Hepatocyte (in vitro differentiated cells): ENCODE results near the gene PPP1R1B.

Source experiments
- EZH2 ChIP-seq: fragments of 200-600 bp; sonication (generic); IDR thresholded peaks from 2 replicates; pipeline ENCODE4 v1.6.1; 2016; ENCODE audit warnings: antibody characterized with exemption, mild to moderate bottlenecking, borderline replicate concordance
- TF ChIP-seq, protein P1 (sequence below): fragments of 200-600 bp; sonication (generic); IDR thresholded peaks from 2 replicates; pipeline ENCODE4 v1.5.1; 2016; ENCODE audit warnings: antibody characterized with exemption, mild to moderate bottlenecking; ENCODE audit not compliant: poor library complexity

DNA sequence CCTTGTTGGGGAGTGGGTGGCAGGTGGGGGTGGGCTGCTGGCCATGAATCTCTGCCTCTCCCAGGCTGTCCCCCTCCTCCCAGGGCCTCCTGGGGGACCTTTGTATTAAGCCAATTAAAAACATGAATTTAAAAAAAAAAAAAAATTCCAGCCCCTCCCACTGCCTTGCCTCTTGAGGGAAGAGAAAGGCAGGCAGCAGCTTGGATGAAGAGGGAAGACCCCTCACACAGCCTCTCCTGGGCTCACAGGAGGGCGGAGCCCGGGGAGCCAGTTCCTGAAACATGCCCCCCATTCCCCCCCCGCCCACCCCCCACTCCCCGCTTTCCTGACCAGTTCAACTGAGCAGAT, 36.6 kb downstream of the PPP1R1B start:
- TF ChIP-seq, protein P1, sequence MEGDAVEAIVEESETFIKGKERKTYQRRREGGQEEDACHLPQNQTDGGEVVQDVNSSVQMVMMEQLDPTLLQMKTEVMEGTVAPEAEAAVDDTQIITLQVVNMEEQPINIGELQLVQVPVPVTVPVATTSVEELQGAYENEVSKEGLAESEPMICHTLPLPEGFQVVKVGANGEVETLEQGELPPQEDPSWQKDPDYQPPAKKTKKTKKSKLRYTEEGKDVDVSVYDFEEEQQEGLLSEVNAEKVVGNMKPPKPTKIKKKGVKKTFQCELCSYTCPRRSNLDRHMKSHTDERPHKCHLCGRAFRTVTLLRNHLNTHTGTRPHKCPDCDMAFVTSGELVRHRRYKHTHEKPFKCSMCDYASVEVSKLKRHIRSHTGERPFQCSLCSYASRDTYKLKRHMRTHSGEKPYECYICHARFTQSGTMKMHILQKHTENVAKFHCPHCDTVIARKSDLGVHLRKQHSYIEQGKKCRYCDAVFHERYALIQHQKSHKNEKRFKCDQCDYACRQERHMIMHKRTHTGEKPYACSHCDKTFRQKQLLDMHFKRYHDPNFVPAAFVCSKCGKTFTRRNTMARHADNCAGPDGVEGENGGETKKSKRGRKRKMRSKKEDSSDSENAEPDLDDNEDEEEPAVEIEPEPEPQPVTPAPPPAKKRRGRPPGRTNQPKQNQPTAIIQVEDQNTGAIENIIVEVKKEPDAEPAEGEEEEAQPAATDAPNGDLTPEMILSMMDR = no peak
- no peak for TF ChIP-seq EZH2
